MV-4-11 (cell line): Measurements from ENCODE around the gene NTSR1.

Source experiments
- DNase-seq: peaks from one replicate; lab custom pipeline; 2025; lab: John Stamatoyannopoulos, UW

NTSR1 gene

DNA sequence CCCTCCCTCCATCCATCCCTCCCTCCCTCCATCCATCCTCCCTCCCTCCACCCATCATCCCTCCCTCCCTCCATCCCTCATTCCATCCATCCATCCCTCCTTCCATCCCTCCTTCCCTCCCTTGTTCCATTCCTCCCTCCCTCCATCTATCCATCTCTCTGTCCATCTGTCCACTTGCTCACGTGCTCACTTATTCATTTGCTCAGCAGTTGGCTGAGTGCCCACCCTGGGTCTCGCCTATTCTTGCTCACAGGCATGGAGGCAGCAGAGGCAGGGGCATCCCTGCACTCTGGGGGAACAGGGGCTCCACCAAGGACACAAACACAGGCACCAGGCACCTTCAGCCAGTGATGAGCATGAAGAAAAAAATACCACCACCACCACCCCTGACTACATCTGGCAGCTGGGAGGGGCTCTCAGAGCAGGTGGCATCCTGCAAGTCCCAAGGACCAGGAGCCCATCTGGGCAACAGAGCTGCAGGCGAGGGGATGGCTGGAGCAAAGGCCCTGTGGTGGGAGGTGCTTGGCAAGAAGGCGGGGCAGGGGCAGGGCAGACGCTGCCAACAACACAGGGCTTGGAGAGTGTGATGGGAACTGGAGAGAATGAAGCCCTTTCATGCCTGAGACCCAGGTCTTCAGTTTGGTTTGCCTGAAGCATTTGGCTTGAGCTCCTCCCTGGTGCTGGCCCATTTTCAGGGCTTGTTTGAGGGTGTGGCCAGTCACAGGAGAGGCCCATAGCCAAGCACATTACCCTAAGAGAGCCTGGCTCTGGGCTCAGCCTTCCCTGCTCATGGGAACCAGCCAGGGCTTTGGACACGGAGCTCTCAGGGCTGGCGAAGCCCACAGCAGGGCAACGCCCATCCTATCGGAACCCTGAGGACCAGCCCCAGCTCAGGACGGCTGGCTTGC lies 47.4 kb downstream of the NTSR1 start:
- no peak for DNase-seq

DNA sequence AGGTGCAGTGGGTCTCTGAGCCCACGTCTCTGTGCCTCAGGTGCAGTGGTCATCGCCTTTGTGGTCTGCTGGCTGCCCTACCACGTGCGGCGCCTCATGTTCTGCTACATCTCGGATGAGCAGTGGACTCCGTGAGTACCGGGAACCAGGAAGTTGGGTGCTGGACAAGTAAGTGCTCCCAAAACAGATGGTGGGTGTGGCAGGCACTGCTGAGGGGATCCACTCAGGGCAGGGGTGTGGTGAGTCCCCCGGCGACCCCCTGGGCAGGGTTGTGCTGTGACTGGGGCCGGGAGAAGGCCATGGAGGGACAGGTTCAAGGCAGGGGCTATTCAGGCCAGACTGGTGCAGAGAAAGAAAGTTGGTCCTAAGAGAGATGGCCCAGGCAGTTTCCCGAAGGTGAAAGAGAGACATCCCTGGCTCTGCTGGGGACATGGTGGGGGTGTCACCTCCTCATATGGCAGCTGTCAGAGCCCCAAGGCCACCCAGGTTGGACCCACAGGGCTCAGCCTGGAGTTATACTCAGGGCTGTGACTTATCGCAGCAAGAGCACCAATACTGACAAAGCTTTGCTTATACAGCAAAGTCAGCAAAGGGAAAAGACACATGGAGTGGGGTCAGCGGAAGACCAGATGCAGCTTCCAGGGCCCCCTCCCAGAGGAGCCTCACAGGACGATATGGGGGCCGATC lies 49.7 kb downstream of the NTSR1 start:
- DNase-seq, result no peak

DNA sequence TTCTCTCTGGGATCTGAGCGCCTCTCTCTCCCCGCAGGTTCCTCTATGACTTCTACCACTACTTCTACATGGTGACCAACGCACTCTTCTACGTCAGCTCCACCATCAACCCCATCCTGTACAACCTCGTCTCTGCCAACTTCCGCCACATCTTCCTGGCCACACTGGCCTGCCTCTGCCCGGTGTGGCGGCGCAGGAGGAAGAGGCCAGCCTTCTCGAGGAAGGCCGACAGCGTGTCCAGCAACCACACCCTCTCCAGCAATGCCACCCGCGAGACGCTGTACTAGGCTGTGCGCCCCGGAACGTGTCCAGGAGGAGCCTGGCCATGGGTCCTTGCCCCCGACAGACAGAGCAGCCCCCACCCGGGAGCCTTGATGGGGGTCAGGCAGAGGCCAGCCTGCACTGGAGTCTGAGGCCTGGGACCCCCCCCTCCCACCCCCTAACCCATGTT lies 51.4 kb downstream of the NTSR1 start:
- DNase-seq, result peak; percentile 73

DNA sequence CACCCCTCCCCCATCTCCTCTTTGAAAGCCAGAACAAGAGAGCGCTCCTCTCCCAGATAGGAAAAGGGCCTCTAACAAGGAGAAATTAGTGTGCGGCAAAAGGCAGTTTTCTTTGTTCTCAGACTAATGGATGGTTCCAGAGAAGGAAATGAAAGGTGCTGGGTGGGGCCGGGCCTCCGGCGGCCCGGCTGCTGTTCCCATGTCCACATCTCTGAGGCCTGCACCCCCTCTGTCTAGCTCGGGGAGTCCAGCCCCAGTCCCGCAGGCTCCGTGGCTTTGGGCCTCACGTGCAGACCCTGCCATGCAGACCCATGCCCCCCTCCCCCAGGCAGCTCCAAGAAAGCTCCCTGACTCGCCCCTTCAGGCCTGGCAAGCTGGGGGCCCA lies 51.8 kb downstream of the NTSR1 start:
- no peak for DNase-seq

DNA sequence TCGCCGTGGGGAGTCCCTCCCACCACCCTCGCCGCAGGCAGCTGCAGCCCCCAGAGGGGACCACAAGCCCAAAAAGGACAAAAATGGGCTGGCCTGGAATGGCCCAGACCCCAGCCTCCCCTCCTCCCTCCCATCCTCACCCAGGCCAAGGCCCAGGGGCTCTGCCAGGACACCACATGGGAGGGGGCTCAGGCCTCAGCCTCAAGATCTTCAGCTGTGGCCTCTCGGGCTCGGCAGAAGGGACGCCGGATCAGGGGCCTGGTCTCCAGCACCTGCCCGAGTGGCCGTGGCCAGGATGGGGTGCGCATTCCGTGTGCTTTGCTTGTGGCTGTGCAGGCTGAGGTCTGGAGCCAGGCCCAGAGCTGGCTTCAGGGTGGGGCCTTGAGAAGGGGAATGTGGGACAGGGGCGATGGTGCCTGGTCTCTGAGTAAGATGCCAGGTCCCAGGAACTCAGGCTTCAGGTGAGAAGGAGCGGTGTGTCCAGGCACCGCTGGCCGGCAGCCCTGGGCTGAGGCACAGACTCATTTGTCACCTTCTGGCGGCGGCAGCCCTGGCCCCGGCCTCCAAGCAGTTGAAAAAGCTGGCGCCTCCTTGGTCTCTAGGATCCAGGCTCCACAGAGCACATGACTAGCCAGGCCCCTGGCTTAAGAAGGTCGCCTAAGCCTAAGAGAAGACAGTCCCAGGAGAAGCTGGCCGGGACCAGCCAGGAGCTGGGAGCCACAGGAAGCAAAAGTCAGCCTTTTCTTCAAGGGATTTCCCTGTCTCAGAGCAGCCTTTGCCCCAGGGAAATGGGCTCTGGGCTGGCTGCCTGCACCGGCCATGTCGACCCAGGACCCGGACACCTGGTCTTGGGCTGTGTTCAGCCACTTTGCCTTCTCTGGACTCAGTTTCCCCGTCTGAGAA lies 52.5 kb downstream of the NTSR1 start:
- no peak for DNase-seq

DNA sequence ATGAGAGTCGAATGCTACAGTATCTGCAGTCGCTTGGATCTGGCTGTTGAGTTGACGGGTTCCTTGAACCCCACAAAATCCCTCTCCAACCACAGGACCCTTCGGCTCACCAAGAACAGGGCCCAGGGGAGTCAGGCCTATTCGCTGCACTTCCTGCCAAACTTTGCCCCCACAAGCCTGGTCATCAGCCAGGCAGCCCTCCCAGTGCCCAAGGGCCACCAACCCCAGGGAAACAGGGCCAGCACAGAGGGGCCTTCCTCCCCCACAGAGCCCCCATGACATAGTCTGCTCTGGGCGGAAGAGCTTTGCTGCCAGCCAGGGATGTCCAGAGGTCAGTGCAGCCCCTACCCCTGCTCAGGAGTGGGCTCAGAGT lies 53.1 kb downstream of the NTSR1 start:
- DNase-seq, result no peak

DNA sequence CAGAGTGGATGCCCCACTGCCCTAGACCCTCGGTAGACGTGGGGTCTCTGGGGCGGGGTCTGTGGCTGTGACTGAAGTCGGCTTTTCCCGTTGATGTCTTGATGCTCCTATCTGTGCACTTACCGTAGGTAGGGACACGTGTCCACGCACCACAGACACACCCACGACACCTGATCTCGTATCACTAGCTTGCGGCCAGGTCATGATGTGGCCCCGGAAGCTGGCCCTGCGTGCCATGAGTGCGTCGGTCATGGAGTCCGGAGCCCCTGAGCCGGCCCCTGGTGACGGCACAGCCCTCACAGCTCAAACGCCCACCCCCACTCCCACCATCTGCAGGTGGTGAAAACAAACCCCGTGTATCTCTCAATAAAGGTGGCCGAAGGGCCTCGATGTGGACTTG lies 53.7 kb downstream of the NTSR1 start:
- no peak for DNase-seq

DNA sequence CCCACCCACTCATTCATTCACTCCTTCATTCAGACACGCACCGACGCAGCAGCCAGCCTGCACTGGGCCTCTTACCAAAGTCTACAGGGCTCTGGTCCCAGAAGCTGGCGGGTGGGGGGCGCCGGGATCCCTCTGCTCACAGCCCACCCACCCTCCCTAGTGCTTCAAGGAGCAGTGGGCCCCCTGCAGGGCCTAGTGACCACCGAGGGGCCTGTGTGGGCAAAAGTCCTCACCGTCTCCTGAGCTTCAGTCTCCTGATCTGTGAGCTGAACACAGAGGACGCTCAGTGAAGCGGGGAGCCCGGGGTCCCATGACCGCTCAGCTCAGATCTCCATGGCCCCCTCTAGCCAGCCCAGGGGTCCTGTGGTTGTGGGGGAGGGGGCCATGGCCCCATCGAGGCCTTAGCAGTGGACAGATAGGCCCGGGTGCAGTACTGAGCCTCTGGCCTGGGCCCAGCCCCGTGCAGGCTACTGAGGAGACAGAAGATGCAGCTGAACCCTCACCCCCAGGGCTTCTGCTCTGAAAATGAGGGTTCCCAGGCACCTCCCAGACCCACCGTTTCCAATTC lies 54.2 kb downstream of the NTSR1 start:
- no peak for DNase-seq

DNA sequence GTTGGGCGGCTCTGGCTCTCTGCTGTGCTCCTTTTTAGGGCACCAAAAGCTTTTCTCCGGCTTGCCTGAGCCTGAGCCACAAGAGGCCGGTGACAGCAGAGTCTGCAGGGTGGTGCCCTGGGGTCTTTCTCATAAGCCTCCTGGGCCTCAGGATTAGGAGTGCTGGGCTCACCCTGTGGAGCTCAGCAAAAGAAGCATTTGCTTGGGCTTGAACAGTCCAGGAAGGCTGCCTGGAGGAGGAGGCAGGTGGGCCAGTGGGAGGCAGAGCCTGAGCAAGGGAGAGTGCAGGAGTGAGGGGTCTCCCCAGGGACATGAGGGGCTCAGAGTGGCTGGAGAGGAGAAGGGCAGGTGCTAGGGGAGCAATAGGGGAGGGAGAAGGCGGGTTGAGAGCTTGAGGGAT lies 54.8 kb downstream of the NTSR1 start:
- no peak for DNase-seq

DNA sequence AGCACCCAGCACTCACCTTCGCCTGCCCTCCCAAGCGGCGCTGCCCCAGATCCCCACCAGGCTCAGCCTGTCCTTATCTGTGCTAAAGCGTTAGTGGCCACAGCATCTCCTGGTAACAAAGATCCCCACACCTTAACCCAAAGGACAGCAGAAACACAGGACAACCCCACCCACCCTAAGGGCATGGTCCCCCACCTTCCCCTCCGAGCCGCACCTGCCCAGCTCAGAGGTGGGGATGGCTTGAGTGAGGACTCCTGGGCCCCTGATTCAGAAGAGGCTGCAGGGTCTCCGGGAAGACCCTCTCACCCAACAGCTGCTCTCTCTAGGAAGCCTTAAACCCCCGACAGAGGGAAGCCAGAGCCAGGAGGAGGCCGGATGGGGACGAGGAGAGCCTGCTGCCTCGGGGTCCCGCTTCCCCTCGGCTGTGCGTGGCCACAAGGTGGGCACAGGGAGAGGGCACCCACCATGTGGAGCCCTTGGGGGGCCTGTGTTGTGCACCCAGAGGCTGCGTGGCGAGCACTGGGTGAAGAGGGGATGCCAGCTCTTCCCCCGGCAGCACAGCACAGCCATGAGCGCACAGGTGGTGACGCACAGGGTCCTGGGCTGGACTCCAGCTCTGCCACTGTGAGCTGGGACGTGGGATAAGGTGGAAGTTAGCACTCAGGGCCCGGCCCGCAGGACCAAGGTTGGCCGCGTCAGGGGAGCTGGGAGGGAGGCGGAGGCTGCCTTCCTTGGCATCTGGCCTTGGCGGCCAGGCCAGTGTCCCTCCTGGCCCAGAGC lies 55.7 kb downstream of the NTSR1 start:
- no peak for DNase-seq

DNA sequence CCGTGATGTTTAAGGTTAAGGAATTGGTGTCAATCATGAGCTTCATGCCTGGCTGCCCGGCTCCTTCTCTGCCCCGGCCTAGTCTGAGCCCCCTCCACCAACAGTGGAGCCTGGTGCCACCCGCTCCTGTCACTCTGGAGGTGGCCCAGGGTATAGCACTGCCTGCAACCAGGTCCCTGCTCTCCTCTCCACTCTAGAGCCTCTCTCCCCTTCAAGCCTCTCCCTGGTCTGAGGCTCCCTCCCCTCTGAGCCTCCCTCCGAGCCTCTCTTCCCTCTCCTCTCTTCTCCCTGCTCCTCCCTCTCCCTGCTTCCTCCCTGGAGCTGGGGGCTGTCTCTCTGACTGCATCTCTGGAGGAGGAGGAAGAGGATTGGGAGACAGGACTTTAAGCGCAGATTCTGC lies 56.4 kb downstream of the NTSR1 start:
- DNase-seq, result no peak

DNA sequence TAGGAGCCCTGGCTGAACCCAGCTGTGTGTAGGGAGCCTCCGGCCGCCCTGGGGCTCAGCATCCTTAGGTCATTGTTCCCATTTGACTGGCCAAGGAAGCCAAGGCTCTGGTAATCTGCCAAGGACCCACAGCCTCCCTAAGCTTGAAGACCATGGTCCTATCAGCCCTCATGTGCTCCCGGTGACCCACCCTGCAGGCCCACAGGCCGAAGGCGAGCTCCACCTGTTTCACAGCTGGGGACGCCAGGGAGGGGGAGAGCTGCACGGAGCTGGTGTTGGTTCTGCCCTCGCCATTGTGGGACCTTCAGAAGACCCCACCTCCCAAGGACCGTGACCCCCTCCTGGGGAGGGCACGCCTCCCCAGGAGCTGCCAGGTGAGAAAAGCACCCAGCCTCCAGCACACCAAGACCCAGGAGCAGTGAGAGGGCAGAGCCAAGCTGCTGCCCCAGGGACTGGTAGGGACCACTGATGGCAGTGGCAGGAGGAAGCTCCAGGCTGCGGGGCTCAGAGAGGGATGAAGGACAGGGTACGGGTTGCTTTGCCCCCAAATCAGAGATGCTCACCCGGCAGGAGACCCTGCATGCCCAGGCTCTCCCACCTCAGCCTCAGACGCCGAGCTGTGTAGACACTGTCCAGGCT lies 56.9 kb downstream of the NTSR1 start:
- DNase-seq, result no peak

DNA sequence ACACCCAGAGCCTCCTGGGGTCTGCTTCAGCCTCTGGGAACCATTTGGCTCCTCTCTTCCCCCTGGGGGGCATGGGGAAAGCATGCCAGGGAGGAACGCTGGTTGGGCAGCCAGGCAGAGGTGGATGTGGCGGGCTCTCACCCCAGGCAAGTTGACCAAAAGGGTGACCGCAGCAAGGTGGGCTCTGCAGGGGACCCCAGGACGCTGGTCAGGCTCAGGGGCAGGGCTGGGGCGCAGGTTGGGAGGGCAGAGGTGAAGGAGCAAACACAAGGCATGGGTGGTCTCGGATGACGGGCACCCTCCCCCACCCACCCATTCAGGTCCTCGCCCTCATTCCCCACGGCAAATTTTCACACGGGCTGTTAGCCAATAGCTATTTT lies 57.4 kb downstream of the NTSR1 start:
- no peak for DNase-seq

DNA sequence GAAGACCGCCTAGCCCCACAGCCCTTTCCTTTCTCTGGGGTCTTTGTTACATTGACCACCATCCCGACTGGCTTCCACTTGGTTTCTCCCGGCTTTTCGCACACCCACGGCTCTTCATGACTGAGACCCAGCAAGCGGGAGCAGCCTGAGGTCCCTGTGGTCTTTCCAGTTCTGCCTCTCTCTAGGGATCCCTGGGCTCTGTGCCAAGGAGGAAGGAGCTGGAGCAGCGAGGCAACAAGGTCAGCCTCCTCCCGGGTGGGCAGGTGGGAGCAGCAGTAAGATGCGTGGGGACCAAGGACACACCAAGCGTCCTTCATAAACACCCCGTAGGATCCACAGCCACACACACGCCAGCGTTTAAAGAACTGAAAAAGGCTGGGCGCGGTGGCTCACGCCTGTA lies 58.1 kb downstream of the NTSR1 start:
- DNase-seq, result no peak

DNA sequence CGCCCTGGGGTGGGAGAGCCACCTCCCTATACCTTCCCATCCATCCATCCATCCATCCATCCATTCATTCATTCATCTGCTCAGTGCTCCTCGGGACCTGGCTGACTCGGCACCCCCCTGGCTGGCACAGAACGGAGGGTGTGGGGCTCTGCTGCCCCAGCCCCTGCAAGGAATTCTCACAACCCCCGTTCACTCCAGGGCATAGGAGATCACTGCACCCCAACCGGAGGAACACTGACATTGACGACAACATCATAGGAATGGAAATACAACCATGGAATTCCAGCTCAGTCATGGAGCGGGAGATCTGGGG lies 59.6 kb downstream of the NTSR1 start:
- DNase-seq, result no peak

DNA sequence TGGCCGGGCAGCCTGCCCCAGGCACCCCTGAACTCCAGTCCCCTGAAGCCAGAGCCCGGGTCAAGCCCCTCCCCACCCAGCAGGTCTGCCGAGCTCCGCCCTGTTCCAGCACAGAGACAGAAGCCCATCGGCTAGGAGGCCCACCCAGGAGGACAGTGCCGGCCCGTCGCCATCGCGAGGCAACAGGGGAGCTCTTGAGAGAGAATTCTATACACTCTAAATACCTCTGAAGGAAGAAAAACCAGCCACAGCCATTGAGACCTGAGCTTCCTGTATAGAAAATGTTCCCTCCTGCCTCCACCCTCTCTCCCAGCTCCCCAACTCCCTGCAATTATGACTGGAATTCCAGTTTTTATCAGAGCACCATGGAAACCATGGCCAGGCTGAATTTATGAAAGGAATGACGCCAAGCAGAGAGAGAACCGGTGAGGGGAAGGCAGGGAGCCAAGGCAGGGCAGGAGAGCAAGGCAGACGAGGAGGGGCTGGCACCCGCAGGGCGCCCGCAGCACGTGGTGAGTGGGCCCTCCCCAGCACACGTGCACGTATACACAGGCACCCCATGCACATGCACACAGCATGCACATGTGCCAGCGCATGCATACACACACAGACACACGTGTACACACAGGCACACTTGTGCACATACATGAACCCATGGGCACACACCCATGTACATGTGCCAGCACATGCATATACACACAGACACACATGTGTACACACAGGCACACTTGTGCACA lies 60.1 kb downstream of the NTSR1 start:
- no peak for DNase-seq

DNA sequence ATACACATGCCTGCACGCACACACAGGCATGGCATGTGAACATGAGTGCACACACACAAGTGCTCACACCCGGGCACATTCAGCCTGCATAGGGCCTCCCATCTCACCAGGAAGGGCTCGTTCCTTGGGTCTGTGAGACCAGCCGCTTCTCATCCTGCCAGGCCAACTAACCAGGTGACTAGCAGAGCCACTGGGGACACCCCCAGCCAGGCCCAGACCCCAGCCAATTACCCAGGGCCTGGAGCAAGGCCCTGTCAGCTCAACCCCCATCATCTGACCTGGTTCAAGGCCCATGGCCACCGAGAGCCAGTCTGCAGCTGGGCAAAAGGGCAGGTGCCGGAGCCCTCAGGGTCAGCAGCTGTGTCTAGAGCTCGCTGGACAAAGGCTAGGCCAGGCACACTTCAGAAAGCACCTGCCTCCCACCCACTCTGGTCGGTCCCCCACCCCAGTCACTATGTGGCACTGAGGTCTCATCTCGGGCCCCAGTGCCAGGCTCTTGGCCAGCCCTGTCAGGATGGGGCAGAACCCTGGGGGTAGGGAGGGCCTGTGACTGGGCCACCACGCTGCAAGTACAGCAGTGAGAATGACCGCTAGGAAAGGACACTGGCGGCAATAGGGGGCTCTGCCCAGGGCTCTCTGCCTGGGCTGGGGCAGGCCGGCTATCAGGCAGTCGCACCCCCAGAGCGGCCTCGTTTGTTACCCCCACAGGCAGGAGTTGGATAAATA lies 60.9 kb downstream of the NTSR1 start:
- DNase-seq, result no peak

DNA sequence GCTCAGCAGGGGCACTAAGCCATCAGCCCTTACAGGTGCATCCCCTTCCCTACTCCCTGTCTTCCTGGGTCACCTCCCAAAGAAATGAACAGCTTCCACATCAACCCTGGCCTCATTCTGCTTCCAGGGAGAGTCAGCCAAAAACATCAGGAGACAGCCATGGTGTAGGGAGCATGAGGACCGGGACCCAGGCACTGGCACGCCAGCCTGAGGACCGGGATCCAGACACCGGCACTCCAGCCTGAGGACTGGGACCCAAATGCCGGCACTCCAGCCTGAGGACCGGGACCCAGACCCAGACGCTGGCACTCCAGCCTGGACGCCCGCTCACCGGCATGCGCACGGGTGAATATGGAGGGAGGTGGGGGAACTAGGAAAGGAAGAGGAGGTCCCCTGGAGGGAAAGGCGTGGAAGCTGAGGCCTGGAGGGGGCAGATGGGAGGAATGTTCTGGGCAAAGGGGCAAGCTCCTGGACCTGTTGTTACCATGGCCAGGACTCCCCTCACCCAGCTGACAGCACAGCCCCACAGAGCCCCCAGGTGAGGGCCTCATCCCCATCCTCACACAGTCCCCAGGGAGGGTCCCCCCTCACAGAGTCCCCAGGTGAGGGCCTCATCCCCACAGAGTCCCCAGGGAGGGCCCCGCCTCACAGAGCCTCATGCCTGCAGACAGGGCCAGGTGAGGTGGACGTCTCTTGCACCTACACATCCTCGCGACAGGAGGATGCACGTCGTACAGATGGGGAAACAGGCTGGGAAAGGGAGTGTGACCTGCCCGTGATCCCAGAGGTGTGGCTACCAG lies 61.7 kb downstream of the NTSR1 start:
- DNase-seq, result no peak

DNA sequence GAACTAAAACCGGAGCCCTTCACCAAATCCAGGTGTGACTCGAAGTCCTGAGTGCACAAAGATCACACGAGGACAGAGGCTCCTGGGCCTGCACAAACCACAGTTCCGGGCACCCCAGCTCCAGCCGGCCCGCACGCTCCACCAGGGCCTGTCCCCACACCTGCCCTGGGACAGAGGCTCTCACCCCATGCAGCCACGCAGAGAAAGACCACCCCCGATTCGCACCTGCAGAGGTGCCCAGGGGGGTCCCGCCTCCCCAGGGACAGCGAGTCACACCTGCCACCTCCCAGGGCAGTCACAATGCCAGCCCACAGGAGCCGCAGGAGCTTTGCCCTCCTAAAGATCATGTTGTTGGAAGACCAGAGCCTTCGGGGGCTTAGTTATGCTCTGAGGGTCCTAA lies 62.3 kb downstream of the NTSR1 start:
- DNase-seq, result no peak
